ENCODE measurements around the gene SLC49A4. TPM values are rescaled to one million over a fixed set of nuclear protein-coding genes. Genes with fewer than 3 reads are reported as not detected.

The SLC49A4 gene
- total and polyA plus RNA-seq, 2 of the 13 experiments (the other 11 are each of a cell fraction or from before 2014, with no cell fraction given): 6.5 to 16.3 TPM

DNA sequence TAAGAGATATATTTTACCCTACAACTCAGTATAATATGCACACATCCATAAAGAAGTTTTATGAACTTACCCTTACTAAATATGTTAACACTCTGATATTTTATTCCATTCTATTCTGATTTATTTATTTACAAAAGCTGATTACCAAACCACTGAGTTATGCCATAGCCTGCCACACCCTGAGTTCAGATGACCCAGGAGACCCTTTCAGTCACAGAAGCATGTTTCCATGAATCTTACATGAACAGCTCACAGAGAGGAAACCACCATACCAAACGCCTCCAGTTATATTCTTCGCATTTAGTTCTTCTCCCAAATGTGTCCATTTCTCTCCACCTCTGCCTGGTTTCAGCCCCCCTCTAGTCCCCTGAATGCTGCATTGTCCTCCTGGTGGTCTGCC, 129.2 kb downstream of the SLC49A4 start:
- ChIA-PET CTCF (ENCODE audit: low intra/inter-chr PET ratio, low total read pairs) (no interaction called here), POLR2A (no interaction called here)
- Histone ChIP-seq H2AFZ (ENCODE audit: low read length) (no peak overlapping the region), H3K27me3 (ENCODE audit: control insufficient read depth in 1 of 2, insufficient read depth in 2 of 2, low read length in 2 of 2) (peaks cover 10 to 48% of the 10 kb centered on the region in 2 experiments; a peak in 4 of 5 replicates), H3K4me3 (replicated peaks in 1 of 3; ENCODE audit: insufficient read depth in 1 of 3, low read depth in 2 of 3, low read length in 3 of 3) (no peak overlapping the region), H3K27ac (ENCODE audit: extremely low read length, insufficient read depth, low read length) (no peak overlapping the region), H3K4me2 (ENCODE audit: low read depth, low read length) (no peak overlapping the region), H3K79me2 (ENCODE audit: insufficient read depth, low read length) (no peaks in the 10 kb centered on the region), H3K9me3 (ENCODE audit: low read length) (no peaks in the 10 kb centered on the region), H3K4me1 (ENCODE audit: insufficient read depth, low read length) (peaks cover 4% of the 10 kb centered on the region), H4K20me1 (ENCODE audit: insufficient read depth, low read length) (no peaks in the 10 kb centered on the region), H3K36me3 (replicated peaks in 1 of 2; ENCODE audit: control insufficient read depth in 1 of 2, insufficient read depth in 2 of 2, low read length in 2 of 2) (no peaks in the 10 kb centered on the region), H3K9ac (ENCODE audit: insufficient read depth, low read depth, low read length) (no peak overlapping the region)
- in situ Hi-C loops (cut with HindIII; ENCODE audit: extremely low pct_ligation_motif_present, low pct_unique_long_range_greater_than_20kb) (no loop called here), intact Hi-C loops (cut with micrococcal nuclease; ENCODE audit: unreplicated experiment) (no loop called here)
- ATAC-seq: no peak
- no peak for DNase-seq (ENCODE audit: low spot score)
- FAIRE-seq: no peak
- BruUV-seq (replicated peaks): no TSS peak
- 73% methylated on average over 2 of the region's 2 CpGs for WGBS (ENCODE audit: low lambda C conversion rate)
- TF ChIP-seq FOXP1 (IDR thresholded peaks at IDR 0.05): no peak
- no peak for TF ChIP-seq FOXP1 (CRISPR knock-in tag; IDR thresholded peaks at IDR 0.05)
- TF ChIP-seq KDM6A (CRISPR knock-in tag; IDR thresholded peaks at IDR 0.05; ENCODE audit: low read depth): no peak
- TF ChIP-seq, protein P1, sequence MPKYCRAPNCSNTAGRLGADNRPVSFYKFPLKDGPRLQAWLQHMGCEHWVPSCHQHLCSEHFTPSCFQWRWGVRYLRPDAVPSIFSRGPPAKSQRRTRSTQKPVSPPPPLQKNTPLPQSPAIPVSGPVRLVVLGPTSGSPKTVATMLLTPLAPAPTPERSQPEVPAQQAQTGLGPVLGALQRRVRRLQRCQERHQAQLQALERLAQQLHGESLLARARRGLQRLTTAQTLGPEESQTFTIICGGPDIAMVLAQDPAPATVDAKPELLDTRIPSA (CRISPR knock-in tag; IDR thresholded peaks at IDR 0.05; ENCODE audit: borderline replicate concordance): no peak
- no peak for TF ChIP-seq ELF1 (CRISPR knock-in tag; IDR thresholded peaks at IDR 0.05)
- TF ChIP-seq, protein P2, sequence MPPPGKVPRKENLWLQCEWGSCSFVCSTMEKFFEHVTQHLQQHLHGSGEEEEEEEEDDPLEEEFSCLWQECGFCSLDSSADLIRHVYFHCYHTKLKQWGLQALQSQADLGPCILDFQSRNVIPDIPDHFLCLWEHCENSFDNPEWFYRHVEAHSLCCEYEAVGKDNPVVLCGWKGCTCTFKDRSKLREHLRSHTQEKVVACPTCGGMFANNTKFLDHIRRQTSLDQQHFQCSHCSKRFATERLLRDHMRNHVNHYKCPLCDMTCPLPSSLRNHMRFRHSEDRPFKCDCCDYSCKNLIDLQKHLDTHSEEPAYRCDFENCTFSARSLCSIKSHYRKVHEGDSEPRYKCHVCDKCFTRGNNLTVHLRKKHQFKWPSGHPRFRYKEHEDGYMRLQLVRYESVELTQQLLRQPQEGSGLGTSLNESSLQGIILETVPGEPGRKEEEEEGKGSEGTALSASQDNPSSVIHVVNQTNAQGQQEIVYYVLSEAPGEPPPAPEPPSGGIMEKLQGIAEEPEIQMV (CRISPR knock-in tag; IDR thresholded peaks at IDR 0.05; ENCODE audit: low read depth): no peak
- TF ChIP-seq YEATS2 (CRISPR knock-in tag; IDR thresholded peaks at IDR 0.05; ENCODE audit: borderline replicate concordance): no peak
- TF ChIP-seq ZNF569 (CRISPR knock-in tag; IDR thresholded peaks at IDR 0.05; ENCODE audit: borderline replicate concordance): no peak
- no peak for TF ChIP-seq MTA1 (CRISPR knock-in tag; IDR thresholded peaks at IDR 0.05; ENCODE audit: borderline replicate concordance)
- TF ChIP-seq, protein P3, sequence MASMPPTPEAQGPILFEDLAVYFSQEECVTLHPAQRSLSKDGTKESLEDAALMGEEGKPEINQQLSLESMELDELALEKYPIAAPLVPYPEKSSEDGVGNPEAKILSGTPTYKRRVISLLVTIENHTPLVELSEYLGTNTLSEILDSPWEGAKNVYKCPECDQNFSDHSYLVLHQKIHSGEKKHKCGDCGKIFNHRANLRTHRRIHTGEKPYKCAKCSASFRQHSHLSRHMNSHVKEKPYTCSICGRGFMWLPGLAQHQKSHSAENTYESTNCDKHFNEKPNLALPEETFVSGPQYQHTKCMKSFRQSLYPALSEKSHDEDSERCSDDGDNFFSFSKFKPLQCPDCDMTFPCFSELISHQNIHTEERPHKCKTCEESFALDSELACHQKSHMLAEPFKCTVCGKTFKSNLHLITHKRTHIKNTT (CRISPR knock-in tag; IDR thresholded peaks at IDR 0.05): no peak
- TF ChIP-seq ZNF101 (CRISPR knock-in tag; IDR thresholded peaks at IDR 0.05; ENCODE audit: borderline replicate concordance, low read depth): no peak
- no peak for TF ChIP-seq GLI4 (CRISPR knock-in tag; IDR thresholded peaks at IDR 0.05; ENCODE audit: borderline replicate concordance)
- TF ChIP-seq ASH2L (IDR thresholded peaks at IDR 0.05; ENCODE audit: insufficient read length, low read depth, low read length): no peak
- no peak for TF ChIP-seq TARDBP (CRISPR knock-in tag; IDR thresholded peaks at IDR 0.05)
- no peak for TF ChIP-seq SOX13 (IDR thresholded peaks at IDR 0.05)
- TF ChIP-seq SOX13 (CRISPR knock-in tag; conservative IDR thresholded peaks at IDR 0.05 in 1 of 2, IDR thresholded peaks at IDR 0.05 in 1 of 2): no peak
- TF ChIP-seq MED1 (CRISPR knock-in tag; IDR thresholded peaks at IDR 0.05): no peak
- TF ChIP-seq, protein P4, sequence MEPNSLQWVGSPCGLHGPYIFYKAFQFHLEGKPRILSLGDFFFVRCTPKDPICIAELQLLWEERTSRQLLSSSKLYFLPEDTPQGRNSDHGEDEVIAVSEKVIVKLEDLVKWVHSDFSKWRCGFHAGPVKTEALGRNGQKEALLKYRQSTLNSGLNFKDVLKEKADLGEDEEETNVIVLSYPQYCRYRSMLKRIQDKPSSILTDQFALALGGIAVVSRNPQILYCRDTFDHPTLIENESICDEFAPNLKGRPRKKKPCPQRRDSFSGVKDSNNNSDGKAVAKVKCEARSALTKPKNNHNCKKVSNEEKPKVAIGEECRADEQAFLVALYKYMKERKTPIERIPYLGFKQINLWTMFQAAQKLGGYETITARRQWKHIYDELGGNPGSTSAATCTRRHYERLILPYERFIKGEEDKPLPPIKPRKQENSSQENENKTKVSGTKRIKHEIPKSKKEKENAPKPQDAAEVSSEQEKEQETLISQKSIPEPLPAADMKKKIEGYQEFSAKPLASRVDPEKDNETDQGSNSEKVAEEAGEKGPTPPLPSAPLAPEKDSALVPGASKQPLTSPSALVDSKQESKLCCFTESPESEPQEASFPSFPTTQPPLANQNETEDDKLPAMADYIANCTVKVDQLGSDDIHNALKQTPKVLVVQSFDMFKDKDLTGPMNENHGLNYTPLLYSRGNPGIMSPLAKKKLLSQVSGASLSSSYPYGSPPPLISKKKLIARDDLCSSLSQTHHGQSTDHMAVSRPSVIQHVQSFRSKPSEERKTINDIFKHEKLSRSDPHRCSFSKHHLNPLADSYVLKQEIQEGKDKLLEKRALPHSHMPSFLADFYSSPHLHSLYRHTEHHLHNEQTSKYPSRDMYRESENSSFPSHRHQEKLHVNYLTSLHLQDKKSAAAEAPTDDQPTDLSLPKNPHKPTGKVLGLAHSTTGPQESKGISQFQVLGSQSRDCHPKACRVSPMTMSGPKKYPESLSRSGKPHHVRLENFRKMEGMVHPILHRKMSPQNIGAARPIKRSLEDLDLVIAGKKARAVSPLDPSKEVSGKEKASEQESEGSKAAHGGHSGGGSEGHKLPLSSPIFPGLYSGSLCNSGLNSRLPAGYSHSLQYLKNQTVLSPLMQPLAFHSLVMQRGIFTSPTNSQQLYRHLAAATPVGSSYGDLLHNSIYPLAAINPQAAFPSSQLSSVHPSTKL (CRISPR knock-in tag; IDR thresholded peaks at IDR 0.05): no peak

Measured in HepG2 (cell line).